SK-N-SH treated with all-trans-retinoic acid at 6 μM for 48 hours (cell line): ENCODE measurements around the gene GNAT3.

ENCODE experiments used
- ATAC-seq: fragments of 200-7000 bp; cut with Tn5 transposase; 3 replicates; pipeline ENCODE4 v1.9.1; 2020; ENCODE audit warnings: mild to moderate bottlenecking, moderate library complexity
- ARNTL ChIP-seq: fragments of 450-650 bp; formaldehyde crosslinking; IDR thresholded peaks from 2 replicates; pipeline ENCODE4 v1.5.0; 2020; ENCODE audit warnings: low read depth, mild to moderate bottlenecking, moderate library complexity, borderline replicate concordance
- BACH2 ChIP-seq: fragments of 250-450 bp; sonication (Bioruptor Pico); IDR thresholded peaks from 2 replicates; pipeline ENCODE4 v1.9.0; 2021; ENCODE audit warnings: mild to moderate bottlenecking, borderline replicate concordance
- CREB5 ChIP-seq: fragments of 250-450 bp; sonication (Bioruptor Pico); IDR thresholded peaks from 2 replicates; pipeline ENCODE4 v1.5.1; 2020; ENCODE audit warnings: low read depth, mild to moderate bottlenecking, moderate library complexity
- CSDC2 ChIP-seq: fragments of 250-450 bp; sonication (Bioruptor Pico); IDR thresholded peaks from 2 replicates; pipeline ENCODE4 v1.5.0; 2020; ENCODE audit warnings: mild to moderate bottlenecking, moderate library complexity
- CSRNP3 ChIP-seq: fragments of 250-450 bp; sonication (Bioruptor Pico); IDR thresholded peaks from 2 replicates; pipeline ENCODE4 v1.5.1; 2021; ENCODE audit warnings: mild to moderate bottlenecking, moderate library complexity
- ESRRG ChIP-seq: fragments of 250-450 bp; sonication (Bioruptor Pico); IDR thresholded peaks from 2 replicates; pipeline ENCODE4 v1.6.1; 2021; ENCODE audit warnings: mild to moderate bottlenecking
- GLIS3 ChIP-seq: fragments of 250-450 bp; sonication (Bioruptor Pico); IDR thresholded peaks from 2 replicates; pipeline ENCODE4 v1.5.0; 2020; ENCODE audit warnings: mild to moderate bottlenecking, moderate library complexity
- ISL1 ChIP-seq: fragments of 250-450 bp; sonication (Bioruptor Pico); IDR thresholded peaks from 2 replicates; pipeline ENCODE4 v2.1.2; 2022; ENCODE audit warnings: mild to moderate bottlenecking, moderate library complexity
- OSR1 ChIP-seq: fragments of 250-450 bp; sonication (Bioruptor Pico); IDR thresholded peaks from 2 replicates; pipeline ENCODE4 v1.8.0; 2022; ENCODE audit warnings: moderate library complexity, mild to moderate bottlenecking, inconsistent platforms
- PATZ1 ChIP-seq: fragments of 250-450 bp; sonication (Bioruptor Pico); IDR thresholded peaks from 2 replicates; pipeline ENCODE4 v1.8.0; 2020; ENCODE audit warnings: mild to moderate bottlenecking, moderate library complexity, borderline replicate concordance
- POU6F1 ChIP-seq: fragments of 250-450 bp; sonication (Bioruptor Pico); IDR thresholded peaks from 2 replicates; pipeline ENCODE4 v1.8.0; 2021; ENCODE audit warnings: low read depth, mild to moderate bottlenecking, moderate library complexity, borderline replicate concordance
- PPARA ChIP-seq: fragments of 250-450 bp; sonication (Bioruptor Pico); IDR thresholded peaks from 2 replicates; pipeline ENCODE4 v1.5.0; 2020; ENCODE audit warnings: mild to moderate bottlenecking, borderline replicate concordance
- RARB ChIP-seq: fragments of 250-450 bp; sonication (Bioruptor Pico); IDR thresholded peaks from 2 replicates; pipeline ENCODE4 v1.8.0; 2021; ENCODE audit warnings: mild to moderate bottlenecking, moderate library complexity
- SNAI2 ChIP-seq: fragments of 250-450 bp; sonication (Bioruptor Pico); IDR thresholded peaks from 2 replicates; pipeline ENCODE4 v1.5.0; 2020; ENCODE audit warnings: mild to moderate bottlenecking, moderate library complexity
- TCF4 ChIP-seq: fragments of 250-450 bp; sonication (Bioruptor Pico); IDR thresholded peaks from 2 replicates; pipeline ENCODE4 v1.8.0; 2021; ENCODE audit warnings: mild to moderate bottlenecking, moderate library complexity, borderline replicate concordance
- TOX ChIP-seq: fragments of 250-450 bp; sonication (Bioruptor Pico); IDR thresholded peaks from 2 replicates; pipeline ENCODE4 v1.8.0; 2021; ENCODE audit warnings: mild to moderate bottlenecking, moderate library complexity, borderline replicate concordance
- TSHZ2 ChIP-seq: fragments of 250-450 bp; sonication (Bioruptor Pico); IDR thresholded peaks from 2 replicates; pipeline ENCODE4 v1.5.0; 2020; ENCODE audit warnings: mild to moderate bottlenecking, moderate library complexity
- ZC3H10 ChIP-seq: fragments of 250-450 bp; sonication (Bioruptor Pico); IDR thresholded peaks from 2 replicates; pipeline ENCODE4 v1.5.1; 2021; ENCODE audit warnings: mild to moderate bottlenecking, moderate library complexity
- ZFP3 ChIP-seq: fragments of 250-450 bp; sonication (Bioruptor Pico); IDR thresholded peaks from 2 replicates; pipeline ENCODE4 v1.5.0; 2020; ENCODE audit warnings: mild to moderate bottlenecking, moderate library complexity
- ZFP30 ChIP-seq: fragments of 450-650 bp; formaldehyde crosslinking; IDR thresholded peaks from 2 replicates; pipeline ENCODE4 v1.5.0; 2022; ENCODE audit warnings: mild to moderate bottlenecking, moderate library complexity
- ZNF70 ChIP-seq: fragments of 450-650 bp; formaldehyde crosslinking; IDR thresholded peaks from 2 replicates; pipeline ENCODE4 v1.5.0; 2020; ENCODE audit warnings: mild to moderate bottlenecking, moderate library complexity
- ZNF8 ChIP-seq: fragments of 450-650 bp; formaldehyde crosslinking; IDR thresholded peaks from 2 replicates; pipeline ENCODE4 v1.5.0; 2020; ENCODE audit warnings: mild to moderate bottlenecking, moderate library complexity

The GNAT3 gene

GRCh38 chr7:80537091-80537490 is 25.2 kb upstream of the GNAT3 start:
- no peak for ATAC-seq
- no peak for TF ChIP-seq ZNF70 (CRISPR knock-in tag)

- ATAC-seq: no peak
- no peak for TF ChIP-seq CSDC2 (CRISPR knock-in tag)
- no peak for TF ChIP-seq ESRRG
- TF ChIP-seq CREB5 (CRISPR knock-in tag): no peak
- TF ChIP-seq TCF4 (CRISPR knock-in tag): no peak
- TF ChIP-seq PPARA (CRISPR knock-in tag): no peak
- no peak for TF ChIP-seq OSR1 (CRISPR knock-in tag)
- TF ChIP-seq SNAI2 (CRISPR knock-in tag): no peak
- TF ChIP-seq, all 23 proteins: peak for 0
Measured at GRCh38 chr7:80536426-80536825, 24.6 kb upstream of the GNAT3 start.

GRCh38 chr7:80533287-80533686 is 21.4 kb upstream of the GNAT3 start:
- TF ChIP-seq ZFP3 (CRISPR knock-in tag): no peak
- no peak for TF ChIP-seq TCF4 (CRISPR knock-in tag)
- no peak for TF ChIP-seq PPARA (CRISPR knock-in tag)
- TF ChIP-seq ISL1: no peak
- TF ChIP-seq PATZ1 (CRISPR knock-in tag): no peak
- TF ChIP-seq CSRNP3 (CRISPR knock-in tag): no peak
- TF ChIP-seq, all 23 proteins: peak for 0
- ATAC-seq: no peak

- TF ChIP-seq ZNF8 (CRISPR knock-in tag): no peak
- TF ChIP-seq TOX (CRISPR knock-in tag): no peak
- TF ChIP-seq BACH2 (CRISPR knock-in tag): no peak
- TF ChIP-seq CSRNP3 (CRISPR knock-in tag): no peak
- no peak for TF ChIP-seq ISL1
- TF ChIP-seq ZC3H10: no peak
- no peak for TF ChIP-seq TSHZ2 (CRISPR knock-in tag)
- TF ChIP-seq POU6F1: no peak
- no peak for TF ChIP-seq PATZ1 (CRISPR knock-in tag)
- TF ChIP-seq TCF4 (CRISPR knock-in tag): no peak
- no peak for TF ChIP-seq CREB5 (CRISPR knock-in tag)
- no peak for TF ChIP-seq RARB (CRISPR knock-in tag)
- no peak for TF ChIP-seq ZNF70 (CRISPR knock-in tag)
- no peak for TF ChIP-seq GLIS3 (CRISPR knock-in tag)
- no peak for TF ChIP-seq PPARA (CRISPR knock-in tag)
- no peak for TF ChIP-seq ARNTL (CRISPR knock-in tag)
- TF ChIP-seq ZFP3 (CRISPR knock-in tag): no peak
- no peak for TF ChIP-seq ZFP30 (CRISPR knock-in tag)
- no peak for TF ChIP-seq SNAI2 (CRISPR knock-in tag)
Measured at GRCh38 chr7:80532153-80532552, 20.3 kb upstream of the GNAT3 start.

More at GRCh38 chr7:80532153-80532552, 20.3 kb upstream of the GNAT3 start:
- ATAC-seq: no peak
